NCI-H526 treated with DMSO at 0.1 percent for 48 hours (cell line): ENCODE data around the gene H1-8.
A peak's percentile ranks its signal among the peaks of the same experiment; 100 is the strongest.

Experiments used
- DNase-seq: peaks from one replicate; lab custom pipeline; 2025; lab: John Stamatoyannopoulos, UW

H1-8 gene

GRCh38 chr3:129593595-129594339 lies 50.8 kb downstream of the H1-8 start:
- DNase-seq, result peak; percentile 31

- no peak for DNase-seq
Observed at GRCh38 chr3:129594409-129594808, 51.4 kb downstream of the H1-8 start.

DNA sequence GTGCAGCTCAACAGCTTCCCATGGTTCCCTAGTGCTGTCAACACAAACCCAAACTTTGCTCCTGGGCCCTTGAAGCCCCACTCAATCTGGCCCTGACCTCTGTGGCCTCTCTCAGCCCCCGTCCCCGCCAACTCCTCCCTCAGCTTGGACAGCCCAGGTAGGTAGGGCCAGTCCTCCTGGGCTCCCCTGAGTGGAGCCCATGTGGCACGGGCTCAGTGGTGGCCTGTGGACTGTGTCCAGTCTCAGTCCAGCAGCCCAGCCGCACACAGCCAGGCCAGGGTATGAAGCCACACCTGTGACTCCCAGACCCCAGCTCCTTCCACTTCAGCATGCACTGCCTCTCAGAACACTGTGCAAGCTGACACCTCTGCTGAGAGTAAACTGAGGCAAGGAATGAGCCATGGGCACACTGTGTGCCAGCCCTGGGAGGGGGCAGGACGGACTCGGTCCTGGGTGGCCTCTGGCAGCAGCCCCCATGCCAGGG lies 52.0 kb downstream of the H1-8 start:
- no peak for DNase-seq

- no peak for DNase-seq
Observed at GRCh38 chr3:129595544-129596193, 52.7 kb downstream of the H1-8 start.

GRCh38 chr3:129596194-129597086 lies 53.5 kb downstream of the H1-8 start:
- no peak for DNase-seq

GRCh38 chr3:129597087-129597999 lies 54.4 kb downstream of the H1-8 start:
- DNase-seq, result no peak

DNA sequence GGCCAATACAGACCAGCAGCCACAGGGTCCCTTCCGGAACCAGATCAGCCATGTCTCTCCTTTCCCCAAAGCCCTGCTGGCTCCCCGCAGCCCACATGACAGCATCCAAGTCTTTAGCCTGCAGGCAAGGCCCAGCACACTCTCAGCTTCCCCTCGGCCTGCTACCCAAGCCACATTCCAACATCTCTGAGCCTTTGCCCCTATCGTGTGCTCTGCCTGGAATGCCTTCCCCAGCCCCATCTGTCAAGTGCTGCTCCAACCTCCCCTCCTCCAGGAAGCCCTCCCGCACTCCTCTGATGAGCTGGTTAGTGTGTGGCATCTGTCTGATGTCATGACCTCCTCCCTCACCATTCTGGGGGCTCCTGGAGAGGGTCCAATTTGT lies 55.0 kb downstream of the H1-8 start:
- DNase-seq, result no peak

- no peak for DNase-seq
Observed at GRCh38 chr3:129598484-129598883, 55.5 kb downstream of the H1-8 start.

DNA sequence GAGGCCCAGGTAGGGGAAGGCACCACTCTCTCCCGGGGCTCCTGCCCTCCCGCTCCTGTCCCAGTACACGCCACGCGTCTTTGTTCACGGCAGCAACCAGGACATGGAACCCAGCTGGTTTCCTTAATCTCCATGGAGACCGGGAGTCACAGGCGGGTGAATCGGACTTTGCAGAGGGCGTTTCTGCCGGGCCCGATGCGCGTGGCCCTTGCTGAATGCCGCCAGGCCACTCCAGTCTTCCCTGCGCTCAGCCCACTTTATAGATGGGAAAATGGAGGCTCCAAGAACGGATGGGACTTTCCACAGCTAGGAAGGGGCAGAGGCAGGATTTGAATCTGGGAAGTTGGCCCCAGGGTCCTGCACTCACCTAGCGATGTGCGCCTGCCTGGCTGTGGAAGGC lies 56.1 kb downstream of the H1-8 start:
- DNase-seq, result no peak

GRCh38 chr3:129599607-129600006 lies 56.6 kb downstream of the H1-8 start:
- no peak for DNase-seq

DNA sequence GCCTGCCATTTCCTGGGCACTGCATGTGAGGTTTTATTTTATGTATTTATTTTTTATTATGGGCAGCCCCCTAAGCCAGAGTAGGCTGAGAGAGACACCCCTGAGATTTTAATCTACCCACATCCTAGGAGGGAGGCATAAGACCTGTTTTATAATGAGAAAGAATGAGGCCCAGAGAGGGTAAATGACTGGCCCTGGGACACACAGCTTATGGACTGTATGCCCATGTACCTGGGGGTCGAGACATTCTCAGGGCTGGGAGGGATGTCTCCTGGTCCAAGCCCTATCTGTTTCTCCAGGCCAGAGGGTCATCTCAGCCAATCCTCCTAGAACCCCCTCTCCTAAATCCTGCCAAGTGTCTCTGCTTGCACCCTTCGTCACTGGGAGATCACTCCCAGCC lies 57.4 kb downstream of the H1-8 start:
- no peak for DNase-seq
